HG03064 (cell line): Measurements from ENCODE around the gene MFRP.

Experiments used
- ATAC-seq: cut with Tn5 transposase; IDR thresholded peaks from one replicate; pipeline ENCODE4 v1.9.1; 2021; ENCODE audit warnings: low read depth; ENCODE audit not compliant: unreplicated experiment

The MFRP gene

DNA sequence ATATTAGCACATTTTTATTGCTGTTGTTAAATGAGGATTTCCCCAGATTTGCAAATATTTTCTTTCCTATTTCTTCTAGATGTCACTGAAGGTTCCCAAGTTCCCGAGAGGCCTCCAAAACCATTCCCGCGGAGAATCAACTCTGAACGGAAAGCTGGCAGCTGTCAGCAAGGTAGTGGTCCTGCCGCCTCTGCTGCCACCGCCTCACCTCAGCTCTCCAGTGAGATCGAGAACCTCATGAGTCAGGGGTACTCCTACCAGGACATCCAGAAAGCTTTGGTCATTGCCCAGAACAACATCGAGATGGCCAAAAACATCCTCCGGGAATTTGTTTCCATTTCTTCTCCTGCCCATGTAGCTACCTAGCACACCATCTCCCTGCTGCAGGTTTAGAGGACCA is 47.1 kb downstream of the MFRP start:
- no peak for ATAC-seq

DNA sequence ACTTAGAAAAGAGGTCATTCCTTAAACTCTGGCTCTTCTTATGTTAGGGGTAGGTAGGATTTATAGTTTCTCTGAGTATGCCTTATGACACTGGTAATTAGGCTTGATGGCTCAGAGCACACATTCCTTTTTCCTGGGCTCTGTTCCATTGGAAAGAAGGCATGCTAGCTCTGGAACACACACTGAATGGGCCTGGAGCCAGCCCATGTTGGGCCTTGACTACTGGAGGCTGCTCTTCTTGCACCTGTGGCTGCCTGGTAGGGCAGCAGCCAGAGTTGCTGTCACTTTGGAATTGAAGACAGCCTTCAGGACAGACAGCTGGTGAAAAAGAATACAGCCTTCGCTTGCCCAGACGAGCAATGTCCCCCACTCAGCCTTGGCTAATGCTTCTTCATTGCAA is 47.8 kb downstream of the MFRP start:
- ATAC-seq = no peak

DNA sequence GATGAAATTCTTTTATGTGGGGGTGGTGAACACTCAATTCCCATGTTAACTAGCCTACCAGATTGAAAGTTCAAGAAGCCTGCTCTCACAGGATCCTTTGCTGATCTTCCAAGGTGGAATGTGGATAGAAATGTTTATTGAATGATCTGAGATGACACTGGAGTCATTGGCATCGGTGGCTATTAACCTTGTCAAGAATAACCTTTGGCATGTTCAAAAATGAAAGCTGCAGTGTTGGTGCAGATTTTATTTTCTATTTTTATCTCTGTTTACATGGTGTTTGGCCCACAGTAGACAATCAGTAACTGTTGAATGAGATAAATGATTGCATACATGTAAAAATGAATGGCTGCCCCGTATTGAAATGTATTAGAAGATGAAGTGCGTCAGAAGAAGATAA is 48.6 kb downstream of the MFRP start:
- ATAC-seq = no peak

DNA sequence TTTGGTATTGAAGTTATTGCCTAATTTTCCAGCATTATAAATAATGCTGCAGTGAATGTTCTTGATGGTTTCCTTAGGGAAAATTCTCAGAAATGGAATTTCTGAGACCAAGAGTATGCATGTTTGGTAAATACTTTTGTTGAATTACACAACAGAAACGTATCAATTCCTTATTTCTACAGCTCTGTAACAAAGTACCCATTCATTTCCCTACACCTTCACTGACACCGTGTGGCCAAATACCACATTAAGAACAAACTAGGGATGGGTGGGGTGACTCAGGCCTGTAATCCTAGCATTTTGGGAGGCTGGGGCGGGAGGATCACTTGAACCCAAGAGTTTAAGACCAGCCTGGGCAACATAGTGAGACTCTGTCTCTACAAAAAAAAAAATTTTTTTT is 51.3 kb downstream of the MFRP start:
- ATAC-seq = no peak

DNA sequence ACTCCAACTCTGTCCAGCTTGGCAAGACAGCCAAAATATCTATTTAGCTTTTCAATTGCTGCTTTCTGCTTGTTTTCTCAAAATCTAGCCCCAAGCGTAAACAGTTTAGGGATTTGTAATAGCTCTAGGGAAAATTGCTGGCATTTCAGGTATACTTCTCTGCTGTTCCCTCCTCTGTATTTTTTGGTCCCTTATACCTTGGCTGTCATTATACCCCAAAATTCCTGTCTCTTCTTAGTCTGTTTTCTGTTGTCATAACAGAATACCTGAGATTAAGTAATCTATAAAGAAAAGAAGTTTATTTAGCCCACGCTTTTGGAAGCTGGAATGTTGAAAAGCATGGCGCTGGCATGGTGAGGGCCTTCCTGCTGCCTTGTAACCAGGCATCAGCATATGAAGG is 53.0 kb downstream of the MFRP start:
- no peak for ATAC-seq

DNA sequence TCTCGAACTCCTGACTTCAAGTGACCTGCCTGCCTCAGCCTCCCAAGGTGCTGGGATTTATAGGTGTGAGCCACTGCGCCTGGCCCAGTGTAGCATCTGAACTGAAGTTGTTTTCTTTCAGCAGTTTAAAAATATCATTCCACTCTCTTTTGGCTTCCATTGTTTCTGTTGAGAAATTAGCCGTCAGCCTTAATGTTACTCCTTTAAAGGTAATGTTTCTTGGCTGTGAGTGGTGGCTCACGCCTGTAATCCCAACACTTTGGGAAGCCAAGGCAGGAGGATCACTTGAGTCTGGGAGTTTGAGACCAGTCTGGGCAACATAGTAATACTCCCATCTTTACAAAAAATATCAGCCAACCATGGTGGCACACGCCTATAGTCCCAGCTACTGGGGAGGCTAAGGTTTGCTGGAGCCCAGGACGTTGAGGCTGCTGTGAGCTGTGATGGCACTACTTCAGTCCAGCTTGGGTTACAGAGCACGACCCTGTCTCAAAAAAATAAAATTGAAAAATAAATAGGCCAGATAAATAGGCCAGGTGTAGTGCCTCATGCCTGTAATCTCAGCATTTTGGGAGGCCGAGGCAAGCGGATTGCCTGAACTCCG is 55.5 kb downstream of the MFRP start:
- ATAC-seq = no peak
